ENCODE measurements around the gene COL11A1.
"Not testable (repeated sequence)": the region's sequence is repeated elsewhere in the genome, so short reads cannot be mapped to it uniquely, and the experiment has no call there.

The COL11A1 gene

DNA sequence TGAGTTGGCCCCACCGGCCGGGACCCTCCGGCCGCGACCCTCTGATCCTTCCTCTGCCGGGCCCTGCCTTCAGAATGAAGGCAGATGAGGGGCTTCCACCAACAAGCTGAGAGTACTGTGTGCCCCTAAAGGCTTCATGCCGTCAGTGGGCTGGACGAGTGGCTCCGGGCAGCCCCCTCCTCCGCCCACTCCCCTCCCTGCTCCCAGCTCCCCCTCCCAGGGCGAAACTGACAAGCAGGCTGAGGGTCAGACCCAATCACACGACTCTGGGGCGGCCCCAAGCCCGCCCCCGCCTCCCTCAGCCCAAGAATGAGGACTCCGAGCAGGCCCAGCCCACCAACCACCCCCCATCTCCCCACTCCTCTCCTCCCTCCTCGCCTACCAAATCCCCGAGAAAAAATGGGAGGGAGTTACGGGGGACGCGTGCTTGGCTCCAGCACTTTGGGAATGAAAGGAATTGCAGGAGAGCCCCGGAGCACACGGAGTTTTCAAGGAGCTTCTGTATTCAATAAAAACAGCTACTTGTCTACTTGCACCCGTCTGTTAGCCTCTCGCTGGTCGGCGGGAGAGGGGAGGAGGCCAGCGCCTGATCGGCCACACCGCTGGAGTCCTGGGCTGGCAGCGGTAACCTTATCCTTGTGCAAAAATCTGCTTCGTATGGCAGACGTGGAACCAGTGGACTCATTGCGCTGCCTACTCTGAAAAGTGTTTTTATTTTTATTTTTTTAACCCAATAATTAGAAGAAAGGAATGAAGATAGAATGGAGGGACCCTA, at the start of gene COL11A1:
TSS of gene COL11A1 (minus strand) at position 147 of the 775 bp plus-strand sequence. CDS start 344 bp downstream, outside the sequence.
- no peak for DNase-seq (ENCODE audit: low spot score)

DNA sequence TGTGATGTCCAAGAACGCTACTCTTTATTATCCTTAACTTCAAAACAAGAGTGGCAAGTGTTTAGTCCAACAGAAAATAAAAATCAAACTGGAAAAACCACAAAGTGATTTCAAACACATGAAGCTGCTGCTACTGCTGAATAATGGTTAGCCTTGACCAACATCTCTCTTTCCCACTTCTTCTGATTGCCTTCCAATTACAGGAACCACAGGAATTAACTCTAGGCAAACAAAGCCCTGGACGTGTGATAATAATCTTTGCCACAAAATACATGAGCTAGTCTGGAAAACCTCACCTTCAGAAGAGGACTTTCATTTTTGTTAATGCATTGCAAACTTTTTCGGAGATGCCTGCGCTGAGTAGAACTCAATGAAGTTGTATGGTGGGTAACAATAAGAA, 48.6 kb upstream of the COL11A1 start:
- no peak for DNase-seq (ENCODE audit: low spot score)

DNA sequence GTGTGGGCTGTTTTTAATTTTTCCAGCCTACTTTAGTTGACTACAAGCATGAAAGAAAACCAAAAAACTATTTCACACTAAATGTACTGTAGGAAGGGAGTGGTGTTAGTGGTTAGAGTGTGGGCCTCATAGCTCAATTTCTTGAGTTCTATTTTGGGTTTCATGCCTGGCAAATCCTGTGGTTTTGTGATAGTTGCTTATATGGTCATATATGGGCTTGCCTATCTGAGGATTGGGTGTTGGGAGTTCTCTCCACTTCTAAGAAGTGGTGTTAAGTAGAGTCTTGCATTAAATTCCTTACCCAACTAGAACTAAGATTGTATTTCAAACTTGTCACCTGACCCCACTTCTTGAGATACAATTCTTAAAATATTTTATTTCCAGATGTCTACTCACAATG, 37.8 kb upstream of the COL11A1 start:
- no peak for DNase-seq (ENCODE audit: low spot score)

DNA sequence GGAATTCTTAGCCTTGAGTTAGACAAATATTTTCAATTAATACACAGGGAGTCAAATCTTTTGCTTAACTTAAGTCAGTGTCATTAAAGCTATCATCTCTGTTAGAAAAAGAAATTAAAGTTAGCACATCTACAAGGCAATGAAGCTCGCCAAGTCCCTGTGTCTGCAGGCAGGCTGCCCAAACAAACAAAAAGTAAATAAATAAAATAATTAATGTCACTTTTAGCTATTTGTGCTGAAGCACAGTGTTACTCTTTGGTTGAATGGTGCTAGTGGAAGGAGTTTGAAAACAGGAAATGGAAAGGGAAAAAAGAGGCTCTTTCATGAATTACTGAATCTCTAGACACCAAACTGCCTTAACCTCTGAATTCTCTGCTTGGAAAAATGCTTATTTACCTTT, 37.1 kb upstream of the COL11A1 start:
- DNase-seq (ENCODE audit: low spot score): no peak

DNA sequence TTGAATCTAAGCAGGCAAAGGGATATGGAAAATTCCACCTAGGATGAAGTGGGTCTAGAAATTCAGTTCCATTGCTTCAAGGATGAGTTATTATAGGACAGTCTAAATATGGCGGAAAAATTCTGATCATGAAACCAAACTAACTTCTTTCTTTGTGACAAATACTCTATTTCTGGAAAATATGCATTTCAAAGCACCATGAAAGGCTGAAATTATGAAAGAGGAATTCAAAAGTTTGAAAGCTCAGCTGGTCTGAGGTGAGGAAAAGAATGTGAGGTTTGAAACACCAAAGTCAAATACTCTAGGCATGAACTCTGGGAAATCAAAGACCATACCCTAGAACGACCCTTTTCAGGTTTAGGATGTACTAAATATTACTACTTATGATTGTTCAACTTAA, 36.4 kb upstream of the COL11A1 start:
- no peak for DNase-seq (ENCODE audit: low spot score)

DNA sequence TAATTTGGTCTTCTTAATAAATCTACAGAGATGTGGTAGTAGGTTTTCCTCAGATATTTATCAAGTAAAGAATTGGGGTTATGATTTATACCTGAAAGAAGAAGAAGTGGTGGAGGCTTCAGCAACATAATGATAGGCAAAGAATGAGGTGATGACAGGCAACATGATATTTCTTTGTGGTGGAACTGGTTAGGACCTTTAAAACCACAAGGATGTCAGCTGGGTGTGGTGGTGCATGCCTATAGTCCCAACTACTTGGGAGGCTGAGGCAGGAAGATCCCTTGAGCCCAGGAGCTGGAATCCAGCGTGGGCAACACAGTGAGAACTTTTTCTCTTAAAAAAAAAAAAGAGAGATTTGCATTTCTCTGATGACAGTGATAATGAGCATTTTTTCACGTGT, 34.1 kb upstream of the COL11A1 start:
- no peak for DNase-seq (ENCODE audit: low spot score)

DNA sequence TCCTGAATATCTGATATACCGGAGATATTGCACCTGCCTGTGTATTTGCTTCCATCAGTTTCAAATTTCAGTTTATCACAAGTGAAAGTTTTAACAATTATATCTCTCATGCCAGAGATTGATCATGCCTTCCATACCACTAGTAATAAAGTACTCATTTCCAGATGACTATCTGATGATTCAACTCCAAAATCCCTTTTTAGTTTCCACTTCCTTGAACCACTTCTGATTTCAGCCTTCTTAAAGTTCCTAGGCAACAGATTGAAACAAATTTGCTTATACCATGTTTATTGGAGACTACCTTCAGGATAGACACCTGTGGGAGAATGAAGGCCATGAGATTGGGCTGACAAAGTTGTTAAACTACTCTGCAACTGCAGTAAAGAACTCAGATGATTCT, 21.5 kb upstream of the COL11A1 start:
- DNase-seq (ENCODE audit: low spot score): peak; percentile 0

DNA sequence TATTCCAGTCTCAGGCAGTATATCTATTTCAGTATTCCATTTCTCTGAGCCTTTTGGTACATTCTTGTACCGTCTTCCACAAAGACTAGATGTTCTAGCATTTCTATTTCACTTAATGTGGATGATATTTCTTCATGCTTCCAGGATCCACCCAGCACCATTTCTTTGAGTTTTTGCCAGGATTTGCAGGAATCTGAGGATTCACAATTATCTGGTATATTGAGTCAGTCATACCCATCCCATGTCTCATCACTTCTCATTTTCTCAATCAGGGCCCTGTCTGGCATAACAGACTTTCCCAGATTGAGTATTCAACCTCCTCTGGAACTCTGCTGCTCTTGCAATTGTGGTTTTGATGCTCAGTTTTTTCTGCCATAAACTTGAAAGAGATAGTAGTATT, 20.9 kb upstream of the COL11A1 start:
- DNase-seq (ENCODE audit: low spot score): no peak

DNA sequence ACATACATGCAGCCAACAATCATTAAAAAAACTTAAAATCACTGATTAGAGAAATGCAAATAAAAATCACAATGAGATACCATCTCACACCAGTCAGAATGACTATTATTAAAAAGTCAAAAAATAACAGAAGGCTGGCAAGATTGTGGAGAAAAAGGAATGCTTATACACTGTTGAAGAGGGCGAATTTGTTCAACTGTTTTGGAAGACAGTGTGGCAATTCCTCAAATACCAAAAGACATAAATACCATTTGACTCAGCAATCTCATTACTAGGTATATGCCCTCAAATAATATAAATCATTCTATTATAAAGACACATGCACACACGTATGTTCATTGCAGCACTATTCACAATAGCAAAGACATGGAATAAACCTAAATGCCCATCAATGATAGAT, 19.9 kb upstream of the COL11A1 start:
- not testable (repeated sequence) for DNase-seq (ENCODE audit: low spot score)

DNA sequence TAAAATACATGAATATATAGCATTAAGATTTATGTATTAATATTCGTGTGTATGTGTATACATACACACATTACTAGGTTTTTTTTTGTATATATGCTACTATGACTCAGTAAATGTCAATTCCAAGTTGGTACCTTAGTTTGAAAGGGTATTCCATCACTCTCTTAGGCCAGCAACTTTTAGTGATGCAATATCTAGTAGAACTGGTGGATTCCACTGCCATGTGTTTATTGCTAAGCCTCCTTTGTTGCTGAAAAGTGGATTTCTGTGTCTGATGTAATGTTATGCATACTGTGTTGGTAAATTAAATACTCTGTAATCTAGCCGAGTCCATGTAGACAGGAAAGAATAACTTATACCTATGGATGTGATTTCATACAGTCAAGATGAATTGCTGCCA, 16.9 kb upstream of the COL11A1 start:
- DNase-seq (ENCODE audit: low spot score): no peak

DNA sequence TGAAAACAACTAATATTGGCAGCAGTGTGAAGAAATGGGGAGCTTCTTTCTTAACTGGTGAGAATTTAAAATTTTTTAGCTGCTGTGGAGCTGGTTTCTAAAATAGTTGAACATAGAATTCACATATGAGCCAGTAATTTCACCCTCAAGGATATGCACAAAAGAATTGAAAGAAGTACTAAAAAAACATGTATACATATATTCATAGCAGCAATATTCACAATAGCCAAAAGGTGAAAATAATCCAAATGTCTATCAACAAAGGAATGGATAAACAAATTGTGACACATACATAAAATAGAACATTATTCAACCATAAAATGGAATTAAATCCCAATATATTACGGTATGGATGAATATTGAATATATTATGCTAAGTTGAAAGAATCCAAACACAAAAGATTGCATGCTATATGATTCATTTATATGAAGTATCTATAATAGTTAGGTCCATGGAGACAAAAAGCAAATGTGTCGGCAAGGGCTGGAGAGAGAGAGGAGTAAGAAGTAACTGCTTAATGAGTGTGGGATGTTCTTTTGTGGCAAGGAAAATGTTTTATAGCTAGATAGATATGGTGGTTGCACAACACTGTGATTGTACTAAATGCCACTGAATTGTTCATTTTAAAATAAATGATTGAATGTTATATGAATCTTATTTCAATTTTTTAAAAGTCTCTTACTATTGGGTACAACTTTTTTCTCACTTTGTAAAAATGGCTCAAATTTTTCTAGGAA, 14.8 kb upstream of the COL11A1 start:
- DNase-seq (ENCODE audit: low spot score): no peak

DNA sequence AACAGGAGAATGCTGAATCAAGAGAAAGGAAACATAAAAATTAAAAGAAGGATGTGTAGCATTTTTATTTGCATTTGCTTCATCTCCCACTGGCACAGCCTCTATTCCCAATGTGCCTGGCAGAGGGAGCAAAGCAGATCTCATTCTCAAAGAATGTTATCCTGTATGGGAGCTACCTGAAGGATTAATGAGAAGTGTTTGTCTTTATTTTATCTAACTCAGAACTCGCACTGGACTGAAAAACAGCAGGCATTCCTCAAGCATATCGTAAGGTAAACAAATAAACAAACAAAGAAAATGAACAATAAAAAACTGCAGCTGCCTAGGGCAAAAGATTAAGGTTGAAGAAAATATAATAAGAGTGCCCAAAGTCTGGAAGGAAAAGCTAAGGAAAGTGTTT, 12.7 kb upstream of the COL11A1 start:
- DNase-seq (ENCODE audit: low spot score): no peak

DNA sequence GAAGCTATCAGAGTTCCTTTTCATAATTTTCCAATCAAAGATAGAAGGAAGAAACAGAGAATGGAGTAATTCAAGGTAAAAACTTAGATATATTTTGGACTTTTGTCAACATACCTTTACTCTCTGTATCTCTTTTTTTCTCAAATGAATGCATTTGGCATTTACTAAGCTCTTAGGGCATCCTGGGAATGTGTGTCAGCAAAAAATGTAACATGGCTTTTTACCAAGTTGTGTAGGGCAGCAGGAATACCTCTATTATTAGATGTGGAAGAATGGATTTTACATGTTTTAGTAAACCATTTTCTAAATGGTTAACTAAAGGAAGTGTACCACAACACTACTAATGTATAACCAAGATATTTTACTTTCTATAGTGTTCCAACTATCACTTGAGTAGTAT, 4.2 kb upstream of the COL11A1 start:
- DNase-seq (ENCODE audit: low spot score): no peak

DNA sequence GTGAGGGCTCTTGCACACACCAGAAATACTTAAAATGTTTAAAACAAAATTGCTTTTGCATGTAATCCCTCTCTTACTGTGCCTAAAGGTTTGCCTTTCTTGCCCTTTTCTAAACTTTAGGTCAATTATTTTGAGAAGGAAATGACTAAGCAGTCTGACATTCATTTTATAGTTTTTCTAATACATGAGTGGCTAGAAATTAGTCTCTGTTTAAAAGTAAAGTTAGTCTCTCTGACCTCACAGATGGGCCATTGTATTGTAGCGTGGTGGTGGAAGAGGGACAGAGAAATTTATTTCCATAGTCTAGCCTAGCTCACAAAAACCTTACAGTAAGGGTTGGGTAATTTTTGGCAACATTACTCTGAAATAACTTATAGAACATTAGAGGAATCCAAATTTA, 3.6 kb upstream of the COL11A1 start:
- no peak for DNase-seq (ENCODE audit: low spot score)

DNA sequence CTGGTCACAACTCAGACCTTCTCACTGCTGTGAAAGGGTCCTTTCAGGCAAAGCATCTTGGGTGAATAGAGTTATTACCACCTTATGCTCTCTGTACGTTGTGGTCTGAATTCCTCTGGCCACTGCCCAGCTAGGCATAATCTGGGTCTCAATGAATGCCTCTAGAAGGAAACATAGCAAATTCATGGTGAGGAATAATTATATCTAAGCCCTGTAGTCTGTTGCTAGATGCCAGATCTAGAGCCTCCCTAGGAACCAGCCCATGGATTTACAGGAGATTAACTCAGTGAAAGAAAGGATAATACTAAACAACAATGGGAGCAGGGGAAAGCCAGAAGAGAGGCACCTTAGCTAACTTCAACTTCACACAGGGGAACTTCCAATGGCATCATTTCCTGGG, 2.4 kb upstream of the COL11A1 start:
- DNase-seq (ENCODE audit: low spot score): no peak

DNA sequence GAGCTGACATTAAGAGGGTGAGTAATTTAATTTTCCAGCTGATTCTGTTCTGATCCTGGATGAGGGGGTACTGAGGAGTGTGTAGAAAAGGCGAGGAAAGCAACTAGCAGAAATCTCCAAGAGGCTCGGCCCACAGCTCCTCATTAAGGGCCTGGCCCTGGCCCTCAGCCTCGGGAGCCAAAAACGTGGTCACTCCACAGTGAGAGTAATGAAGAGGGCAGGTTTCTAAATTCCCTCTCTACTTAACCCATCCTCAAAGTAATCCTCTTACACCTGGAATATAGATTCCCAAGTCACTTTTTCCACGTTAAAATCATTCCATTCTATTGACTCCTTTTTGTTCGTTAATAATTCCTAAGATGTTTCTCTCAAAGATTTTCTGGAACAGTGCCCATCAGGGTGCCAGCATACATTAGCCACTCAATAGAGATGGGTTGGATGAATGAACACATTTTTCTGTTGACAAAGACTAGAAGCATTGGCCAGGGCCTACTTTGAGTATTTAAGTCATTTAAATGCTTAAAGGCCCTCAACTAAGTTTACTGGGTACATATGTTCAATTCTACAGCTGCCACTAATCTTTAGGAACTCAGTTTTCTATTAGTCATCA, 1.1 kb upstream of the COL11A1 start:
- DNase-seq (ENCODE audit: low spot score): no peak

DNA sequence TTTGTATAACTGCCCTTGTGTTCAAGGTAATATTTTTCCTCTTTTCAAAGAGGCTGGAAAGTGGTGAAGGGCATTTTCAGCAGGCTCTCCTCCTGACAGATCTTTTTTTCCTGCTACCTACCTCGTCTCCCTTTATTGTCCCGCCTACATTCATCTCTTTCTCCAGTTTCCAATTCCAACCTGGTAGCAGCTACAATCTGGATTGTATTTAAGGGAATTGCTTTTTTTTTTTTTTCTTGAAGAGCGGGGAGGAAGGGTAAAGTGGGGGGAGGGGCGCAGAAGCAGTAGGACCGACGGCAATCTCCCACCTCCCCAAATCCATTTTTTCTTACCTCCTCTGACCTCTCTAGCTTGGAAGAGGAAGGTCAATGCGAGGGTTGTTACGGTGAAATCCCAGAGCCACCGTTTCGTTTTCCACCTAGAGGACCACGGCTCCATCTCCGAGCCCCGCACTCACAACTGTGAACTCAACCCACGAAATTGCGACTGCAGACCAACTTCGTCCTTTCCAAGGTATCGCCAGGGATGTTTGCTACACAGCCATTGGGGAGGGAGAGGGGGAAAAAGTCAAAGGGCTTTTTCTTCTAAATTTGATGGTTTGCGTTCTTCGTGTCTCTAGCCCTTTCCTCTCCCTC, 464 bp downstream of the COL11A1 start:
- DNase-seq (ENCODE audit: low spot score): no peak

DNA sequence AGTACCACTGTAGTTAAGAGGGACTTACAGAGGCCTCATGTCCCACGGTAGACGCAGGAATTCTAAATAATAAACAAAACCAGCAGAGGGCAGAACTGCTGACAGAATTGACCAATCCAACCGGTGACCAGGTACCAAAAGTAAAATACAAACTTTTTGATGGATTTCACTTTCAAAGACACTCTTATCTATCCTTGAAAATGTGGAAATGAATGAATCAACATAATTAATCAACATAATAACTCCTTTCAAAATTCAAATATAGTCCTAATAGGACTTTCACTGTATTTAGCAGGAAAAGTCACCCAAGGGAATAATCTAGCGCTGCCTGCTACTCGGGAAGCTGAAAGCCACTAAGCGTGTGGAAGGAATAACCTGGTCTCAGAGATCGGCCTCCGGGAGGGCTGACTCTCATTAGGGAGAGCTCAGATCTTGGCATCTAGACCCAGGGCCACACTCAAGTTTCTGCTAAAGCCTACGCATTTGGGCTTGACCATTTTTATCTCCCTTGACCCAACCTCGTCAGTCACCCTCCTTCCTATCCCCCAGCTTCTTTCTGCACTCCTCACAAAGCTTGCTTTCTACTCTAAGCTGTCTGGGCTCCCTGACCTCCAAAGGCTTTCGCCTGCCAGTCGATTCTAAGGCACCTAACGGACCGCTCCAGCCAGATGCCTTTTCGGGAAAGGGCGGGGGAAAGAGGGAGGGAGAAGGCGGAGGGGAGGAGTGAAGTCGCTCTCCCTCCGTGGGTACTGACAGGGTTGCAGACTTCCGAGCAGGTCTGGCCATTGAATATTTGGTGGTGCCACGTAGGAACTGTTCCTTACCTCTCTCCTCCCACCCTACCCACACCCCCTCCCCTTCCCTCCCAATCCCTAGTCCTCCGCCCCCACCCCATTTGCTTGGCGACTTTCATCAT, 1.6 kb downstream of the COL11A1 start:
- peak; percentile 21 for DNase-seq (ENCODE audit: low spot score)

DNA sequence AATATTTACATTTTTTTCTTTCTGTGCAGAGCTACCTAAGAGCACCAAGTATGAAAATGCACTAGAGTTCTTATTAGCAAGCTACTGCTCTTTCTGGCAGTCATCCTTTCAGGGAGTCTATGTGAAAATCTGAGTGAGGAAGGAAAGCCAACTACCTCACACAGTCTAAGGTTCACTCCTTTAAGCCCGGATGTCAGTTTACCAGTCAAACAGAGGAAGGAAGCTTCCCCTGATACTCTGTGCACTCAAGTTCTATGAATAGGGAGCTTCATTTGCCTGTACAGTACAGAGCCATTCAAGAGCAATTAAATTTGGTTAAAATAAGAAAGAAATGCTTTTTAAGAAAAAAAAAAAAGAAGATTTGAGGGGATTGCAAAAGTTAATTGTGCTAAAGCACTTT, 6.9 kb downstream of the COL11A1 start:
- DNase-seq (ENCODE audit: low spot score): no peak

DNA sequence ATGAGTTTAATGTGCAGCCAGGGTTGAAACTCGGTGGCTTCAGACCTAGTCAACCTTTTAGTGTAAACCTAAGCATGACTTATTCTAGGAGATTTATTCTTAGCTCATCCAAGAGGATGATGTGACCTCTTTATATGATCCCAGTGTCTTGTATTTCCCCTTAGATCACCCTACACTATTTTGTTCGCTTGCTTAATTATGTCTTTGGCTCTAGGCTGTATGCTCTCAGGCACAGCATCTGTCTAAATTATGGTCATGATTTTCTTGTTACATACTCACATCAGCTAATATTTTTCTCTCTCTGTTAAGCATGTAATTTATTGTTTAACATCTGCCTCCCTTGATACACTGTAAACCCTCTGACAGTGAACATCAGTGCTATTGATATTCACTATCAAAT, 19.1 kb downstream of the COL11A1 start:
- no peak for DNase-seq (ENCODE audit: low spot score)

DNA sequence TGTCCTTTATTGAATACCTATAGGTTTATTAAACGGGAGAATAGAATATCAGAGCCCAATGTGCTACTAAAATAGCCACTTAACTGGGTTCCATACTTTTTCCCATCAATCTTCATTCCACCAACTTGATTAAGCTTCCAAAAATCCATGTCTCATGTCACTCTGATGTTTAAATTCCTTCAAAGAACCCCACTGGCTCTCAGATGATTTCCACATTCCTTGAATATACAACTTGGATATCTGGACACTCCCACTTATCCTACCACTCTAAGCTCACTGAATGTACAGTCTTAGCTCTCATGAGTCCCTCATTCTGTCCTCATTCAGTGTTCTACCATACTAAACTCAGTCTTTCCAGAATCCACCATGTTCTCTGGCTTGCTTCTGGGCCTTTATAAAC, 21.1 kb downstream of the COL11A1 start:
- DNase-seq (ENCODE audit: low spot score): no peak

DNA sequence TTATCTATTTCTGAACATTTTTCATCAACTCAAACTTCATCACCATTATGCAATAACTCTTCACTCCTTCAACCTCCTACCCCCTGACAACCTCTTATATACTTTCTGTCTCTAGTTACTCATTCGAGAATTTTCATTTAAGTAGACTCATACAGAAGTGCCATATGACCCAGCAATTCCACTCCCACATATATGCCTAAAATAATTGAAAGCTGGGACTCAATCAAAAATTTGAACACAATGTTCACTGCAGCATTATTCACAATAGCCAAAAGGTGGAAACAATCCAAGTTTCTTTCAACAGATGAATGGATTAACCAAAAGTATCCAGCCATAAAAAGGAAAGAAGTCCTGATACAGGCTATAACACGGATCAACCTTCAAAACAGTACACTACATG, 24.1 kb downstream of the COL11A1 start:
- no peak for DNase-seq (ENCODE audit: low spot score)

All from activated CD4-positive, alpha-beta T cell treated with anti-CD3 and anti-CD28 coated beads, Interleukin-2, Interleukin-4, amounts not matched to agents 100 ng/mL and 50 ng/mL, durations not matched to agents 16 hours and 8 hours (primary cell).